ENCODE measurements around the gene SMARCAD1. TPM values are rescaled to one million over a fixed set of nuclear protein-coding genes. Genes with fewer than 3 reads are reported as not detected.

Gene SMARCAD1
- total RNA-seq, 1 experiment from 2014 or later = 57.1 TPM

DNA sequence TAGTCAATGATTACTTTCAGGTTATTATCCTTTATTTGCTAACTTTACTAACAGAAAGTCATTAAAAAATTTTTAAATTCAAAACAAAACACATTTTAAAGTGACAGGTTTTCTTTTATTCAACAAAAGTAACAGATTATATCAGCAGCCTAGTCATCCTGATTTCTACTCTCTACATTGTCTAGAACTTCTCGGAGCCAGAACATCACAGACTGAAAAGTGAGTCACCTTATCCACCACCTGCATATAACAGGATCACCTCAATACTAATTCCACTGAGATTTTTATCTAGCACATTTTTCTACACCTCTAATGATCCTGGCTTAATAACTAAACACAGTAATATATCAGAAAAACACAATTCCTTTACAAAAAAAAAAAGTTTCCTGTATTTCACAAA is 47.9 kb upstream of the SMARCAD1 start:
- Mint-ChIP-seq H3K4me3 (no peak overlapping the region), H3K9me3 (peaks cover 11 to 17% of the 10 kb centered on the region in 2 experiments), H3K36me3 (ENCODE audit: insufficient read depth in 1 of 3, low read depth in 3 of 3) (peaks cover 2 to 5% (median 3%) of the 10 kb centered on the region in 3 experiments; a peak in 4 of 7 replicates), H3K4me1 (peaks cover 13 to 15% of the 10 kb centered on the region in 2 experiments), H3K27me3 (ENCODE audit: low read depth) (no peaks in the 10 kb centered on the region; the same call in 1 of the 2 replicates), H3K27ac (no peak overlapping the region)
- Histone ChIP-seq H3K27ac (ENCODE audit: insufficient read length, low read depth, low read length) (no peak overlapping the region), H4K91ac (ENCODE audit: insufficient read length, low read depth, low read length) (no peak overlapping the region), H3K4ac (ENCODE audit: low read depth, low read length) (no peak overlapping the region), H3T11ph (ENCODE audit: low read length) (no peak overlapping the region), H2BK120ac (ENCODE audit: low read depth, low read length, poor library complexity, severe bottlenecking) (no peak overlapping the region), H3K9me3 (ENCODE audit: control insufficient read depth, low read depth, low read length) (no peaks in the 10 kb centered on the region), H2BK20ac (ENCODE audit: low read depth, low read length, poor library complexity, severe bottlenecking) (no peak overlapping the region), H4K5ac (ENCODE audit: insufficient read length, low read depth, low read length) (no peak overlapping the region), H3K18ac (ENCODE audit: insufficient read length, low read depth, low read length) (no peak overlapping the region), H3K14ac (ENCODE audit: insufficient read depth, low read length) (no peak overlapping the region), H3K79me2 (ENCODE audit: insufficient read depth, low read length) (no peaks in the 10 kb centered on the region), H2AK5ac (ENCODE audit: insufficient read length, low read length) (no peak overlapping the region), H3K79me1 (ENCODE audit: insufficient read depth, low read depth, low read length, poor library complexity, severe bottlenecking) (no peaks in the 10 kb centered on the region), H3K4me2 (ENCODE audit: insufficient read depth, insufficient read length, low read length) (no peak overlapping the region), H3K4me1 (ENCODE audit: insufficient read depth, low read length) (no peaks in the 10 kb centered on the region), H3K56ac (ENCODE audit: insufficient read length, low read depth, low read length) (no peak overlapping the region), H4K20me1 (ENCODE audit: control insufficient read depth, insufficient read depth, insufficient read length) (no peaks in the 10 kb centered on the region), H2BK5ac (ENCODE audit: insufficient read length, low read length) (no peak overlapping the region), H2BK12ac (ENCODE audit: insufficient read length, low read depth, low read length) (no peak overlapping the region), H3K23ac (ENCODE audit: insufficient read length, low read depth, low read length) (no peak overlapping the region), H3K9ac (ENCODE audit: extremely low read depth, insufficient read length, low read length) (no peak overlapping the region), H2BK15ac (ENCODE audit: low read depth, low read length) (no peak overlapping the region), H3K23me2 (ENCODE audit: insufficient read length, low read depth, low read length, poor library complexity, severe bottlenecking) (no peaks in the 10 kb centered on the region), H4K8ac (replicated peaks; ENCODE audit: insufficient read length, low read depth, low read length) (no peak overlapping the region), H3K27me3 (ENCODE audit: insufficient read depth, low read length) (no peaks in the 10 kb centered on the region; the same call in 1 of the 2 replicates), H2AFZ (ENCODE audit: low read length) (no peak overlapping the region)
- WGBS (ENCODE audit: extremely low coverage, insufficient read length, low lambda C conversion rate) = no CpG with 5 or more reads among the region's 1 CpG
- DNase-seq = no peak
- TF ChIP-seq, protein P1, sequence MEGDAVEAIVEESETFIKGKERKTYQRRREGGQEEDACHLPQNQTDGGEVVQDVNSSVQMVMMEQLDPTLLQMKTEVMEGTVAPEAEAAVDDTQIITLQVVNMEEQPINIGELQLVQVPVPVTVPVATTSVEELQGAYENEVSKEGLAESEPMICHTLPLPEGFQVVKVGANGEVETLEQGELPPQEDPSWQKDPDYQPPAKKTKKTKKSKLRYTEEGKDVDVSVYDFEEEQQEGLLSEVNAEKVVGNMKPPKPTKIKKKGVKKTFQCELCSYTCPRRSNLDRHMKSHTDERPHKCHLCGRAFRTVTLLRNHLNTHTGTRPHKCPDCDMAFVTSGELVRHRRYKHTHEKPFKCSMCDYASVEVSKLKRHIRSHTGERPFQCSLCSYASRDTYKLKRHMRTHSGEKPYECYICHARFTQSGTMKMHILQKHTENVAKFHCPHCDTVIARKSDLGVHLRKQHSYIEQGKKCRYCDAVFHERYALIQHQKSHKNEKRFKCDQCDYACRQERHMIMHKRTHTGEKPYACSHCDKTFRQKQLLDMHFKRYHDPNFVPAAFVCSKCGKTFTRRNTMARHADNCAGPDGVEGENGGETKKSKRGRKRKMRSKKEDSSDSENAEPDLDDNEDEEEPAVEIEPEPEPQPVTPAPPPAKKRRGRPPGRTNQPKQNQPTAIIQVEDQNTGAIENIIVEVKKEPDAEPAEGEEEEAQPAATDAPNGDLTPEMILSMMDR (conservative IDR thresholded peaks at IDR 0.05) = no peak
